ENCODE measurements around the gene PCDHGB5.
"Not testable (repeated sequence)": the region's sequence is repeated elsewhere in the genome, so short reads cannot be mapped to it uniquely, and the experiment has no call there.

The PCDHGB5 gene

GRCh38 chr5:141409598-141410306, 12.0 kb downstream of the PCDHGB5 start:
- DNase-seq (ENCODE audit: low read depth in 2 of 2, low spot score in 1 of 2): no peak

GRCh38 chr5:141411575-141411974, 13.8 kb downstream of the PCDHGB5 start:
- no peak for DNase-seq (ENCODE audit: low read depth in 2 of 2, low spot score in 1 of 2)

- no peak for DNase-seq (ENCODE audit: low read depth in 2 of 2, low spot score in 1 of 2)
Observed at GRCh38 chr5:141412854-141413539, 15.2 kb downstream of the PCDHGB5 start, which contains the start of gene PCDHGA10. Gene PCDHGA10, plus strand, starts transcription at chr5:141412987. Its CDS starts 189 bp downstream, at chr5:141413176.

- no peak for DNase-seq (ENCODE audit: low read depth in 2 of 2, low spot score in 1 of 2)
Observed at GRCh38 chr5:141413540-141414069, 15.9 kb downstream of the PCDHGB5 start.

- not testable (repeated sequence) for DNase-seq (ENCODE audit: low read depth in 2 of 2, low spot score in 1 of 2)
Observed at GRCh38 chr5:141414548-141415274, 17.0 kb downstream of the PCDHGB5 start.

- DNase-seq (ENCODE audit: low read depth in 2 of 2, low spot score in 1 of 2): not testable (repeated sequence)
Observed at GRCh38 chr5:141415275-141415618, 17.5 kb downstream of the PCDHGB5 start.

- not testable (repeated sequence) for DNase-seq (ENCODE audit: low read depth in 2 of 2, low spot score in 1 of 2)
Observed at GRCh38 chr5:141417494-141418172, 19.9 kb downstream of the PCDHGB5 start, which contains the start of gene PCDHGB7. Gene PCDHGB7, plus strand, starts transcription at chr5:141417677. Its CDS starts 183 bp downstream, at chr5:141417860.

GRCh38 chr5:141419074-141419880, 21.5 kb downstream of the PCDHGB5 start:
- DNase-seq (ENCODE audit: low read depth in 2 of 2, low spot score in 1 of 2): no peak

- DNase-seq (ENCODE audit: low read depth in 2 of 2, low spot score in 1 of 2): no peak
Observed at GRCh38 chr5:141420855-141421488, 23.2 kb downstream of the PCDHGB5 start, which contains the start of gene PCDHGA11. Gene PCDHGA11, plus strand, starts transcription at chr5:141421051. Its CDS starts 177 bp downstream, at chr5:141421228.

GRCh38 chr5:141421489-141421855, 23.7 kb downstream of the PCDHGB5 start:
- DNase-seq (ENCODE audit: low read depth in 2 of 2, low spot score in 1 of 2): no peak

GRCh38 chr5:141422742-141423291, 25.1 kb downstream of the PCDHGB5 start:
- DNase-seq (ENCODE audit: low read depth in 2 of 2, low spot score in 1 of 2): no peak

GRCh38 chr5:141427783-141428426, 30.2 kb downstream of the PCDHGB5 start:
- no peak for DNase-seq (ENCODE audit: low read depth in 2 of 2, low spot score in 1 of 2)

GRCh38 chr5:141430332-141431113, 32.8 kb downstream of the PCDHGB5 start, which contains the start of gene PCDHGA12:
Gene PCDHGA12, plus strand, starts transcription at chr5:141430507. Its CDS starts 253 bp downstream, at chr5:141430760.
- DNase-seq (ENCODE audit: low read depth in 2 of 2, low spot score in 1 of 2): no peak

- DNase-seq (ENCODE audit: low read depth in 2 of 2, low spot score in 1 of 2): no peak
Observed at GRCh38 chr5:141431286-141431685, 33.5 kb downstream of the PCDHGB5 start.

- not testable (repeated sequence) for DNase-seq (ENCODE audit: low read depth in 2 of 2, low spot score in 1 of 2)
Observed at GRCh38 chr5:141432308-141432707, 34.6 kb downstream of the PCDHGB5 start.

GRCh38 chr5:141432726-141433125, 35.0 kb downstream of the PCDHGB5 start:
- not testable (repeated sequence) for DNase-seq (ENCODE audit: low read depth in 2 of 2, low spot score in 1 of 2)

- DNase-seq (ENCODE audit: low read depth in 2 of 2, low spot score in 1 of 2): no peak
Observed at GRCh38 chr5:141434006-141434405, 36.3 kb downstream of the PCDHGB5 start.

GRCh38 chr5:141437221-141437620, 39.5 kb downstream of the PCDHGB5 start:
- no peak for DNase-seq (ENCODE audit: low read depth in 2 of 2, low spot score in 1 of 2)
